ENCODE measurements around the gene HOXC4. TPM values are rescaled to one million over a fixed set of nuclear protein-coding genes. Genes with fewer than 3 reads are reported as not detected.

Gene HOXC4
- polyA plus RNA-seq, 1 experiment = 0.93 TPM

DNA sequence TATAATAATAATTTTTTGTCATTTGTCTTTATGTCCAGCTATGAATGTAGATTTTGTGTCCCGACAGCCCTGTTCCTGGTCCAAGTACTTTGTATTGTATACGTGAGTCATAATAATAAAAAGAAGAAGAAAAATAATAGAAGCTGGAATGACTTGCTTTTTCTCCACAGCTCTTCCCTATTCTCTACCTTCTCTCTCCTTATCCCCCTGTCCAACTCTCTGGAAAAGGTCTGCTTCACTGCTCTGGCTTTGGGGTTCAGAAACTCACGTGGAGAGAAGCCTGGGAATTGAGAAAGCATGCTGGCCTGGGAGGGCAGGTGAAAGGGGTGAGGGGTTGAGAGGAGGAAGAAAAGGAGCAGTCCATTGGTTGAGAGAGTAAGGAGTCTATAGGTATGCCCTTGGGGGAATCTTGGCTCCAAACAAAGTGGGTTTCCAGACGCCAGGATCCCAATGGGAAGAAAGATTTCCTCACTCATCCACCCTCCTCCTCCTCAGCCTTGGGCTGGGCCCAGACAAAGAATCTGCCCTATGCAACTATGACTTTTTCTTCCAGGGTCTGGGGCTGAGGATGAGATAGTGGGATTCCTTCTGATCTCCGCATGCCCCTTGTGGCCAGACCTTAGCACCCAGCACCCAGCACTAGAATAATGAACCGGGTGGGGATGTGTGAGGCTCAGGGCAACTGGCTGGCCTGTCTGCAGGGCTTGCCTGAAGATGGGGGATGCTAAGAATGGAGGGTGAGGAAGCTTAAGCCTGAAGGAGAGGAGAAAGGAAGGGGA is 40.8 kb upstream of the HOXC4 start:
- H3K36me3 ChIP-seq (ENCODE audit: control insufficient read depth, insufficient read depth, low read length) = no peaks in the 10 kb centered on the region
- H3K4me3 ChIP-seq (ENCODE audit: low read depth, low read length) = no peak overlapping the region
- ChIA-PET POLR2A (interaction anchor here (0.5 kb wide), 1 partner anchor 179 kb away, joined by 7 read pairs; no protein-coding TSS in a partner anchor), CTCF (interaction anchor here (0.7 to 16.8 kb wide), 10 partner anchors 15 to 196 kb away, joined by 3 to 213 read pairs (median 6); partner anchors contain the start of genes HOXC10 and HOXC5)
- TF ChIP-seq, protein P1, sequence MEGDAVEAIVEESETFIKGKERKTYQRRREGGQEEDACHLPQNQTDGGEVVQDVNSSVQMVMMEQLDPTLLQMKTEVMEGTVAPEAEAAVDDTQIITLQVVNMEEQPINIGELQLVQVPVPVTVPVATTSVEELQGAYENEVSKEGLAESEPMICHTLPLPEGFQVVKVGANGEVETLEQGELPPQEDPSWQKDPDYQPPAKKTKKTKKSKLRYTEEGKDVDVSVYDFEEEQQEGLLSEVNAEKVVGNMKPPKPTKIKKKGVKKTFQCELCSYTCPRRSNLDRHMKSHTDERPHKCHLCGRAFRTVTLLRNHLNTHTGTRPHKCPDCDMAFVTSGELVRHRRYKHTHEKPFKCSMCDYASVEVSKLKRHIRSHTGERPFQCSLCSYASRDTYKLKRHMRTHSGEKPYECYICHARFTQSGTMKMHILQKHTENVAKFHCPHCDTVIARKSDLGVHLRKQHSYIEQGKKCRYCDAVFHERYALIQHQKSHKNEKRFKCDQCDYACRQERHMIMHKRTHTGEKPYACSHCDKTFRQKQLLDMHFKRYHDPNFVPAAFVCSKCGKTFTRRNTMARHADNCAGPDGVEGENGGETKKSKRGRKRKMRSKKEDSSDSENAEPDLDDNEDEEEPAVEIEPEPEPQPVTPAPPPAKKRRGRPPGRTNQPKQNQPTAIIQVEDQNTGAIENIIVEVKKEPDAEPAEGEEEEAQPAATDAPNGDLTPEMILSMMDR (IDR thresholded peaks at IDR 0.05; ENCODE audit: insufficient read depth, low read depth, low read length) = no peak
- DNase-seq (ENCODE audit: low read depth) = no peak
- peaks cover 27% of the 10 kb centered on the region for H3K27me3 ChIP-seq (ENCODE audit: control insufficient read depth, insufficient read depth, low read length)

DNA sequence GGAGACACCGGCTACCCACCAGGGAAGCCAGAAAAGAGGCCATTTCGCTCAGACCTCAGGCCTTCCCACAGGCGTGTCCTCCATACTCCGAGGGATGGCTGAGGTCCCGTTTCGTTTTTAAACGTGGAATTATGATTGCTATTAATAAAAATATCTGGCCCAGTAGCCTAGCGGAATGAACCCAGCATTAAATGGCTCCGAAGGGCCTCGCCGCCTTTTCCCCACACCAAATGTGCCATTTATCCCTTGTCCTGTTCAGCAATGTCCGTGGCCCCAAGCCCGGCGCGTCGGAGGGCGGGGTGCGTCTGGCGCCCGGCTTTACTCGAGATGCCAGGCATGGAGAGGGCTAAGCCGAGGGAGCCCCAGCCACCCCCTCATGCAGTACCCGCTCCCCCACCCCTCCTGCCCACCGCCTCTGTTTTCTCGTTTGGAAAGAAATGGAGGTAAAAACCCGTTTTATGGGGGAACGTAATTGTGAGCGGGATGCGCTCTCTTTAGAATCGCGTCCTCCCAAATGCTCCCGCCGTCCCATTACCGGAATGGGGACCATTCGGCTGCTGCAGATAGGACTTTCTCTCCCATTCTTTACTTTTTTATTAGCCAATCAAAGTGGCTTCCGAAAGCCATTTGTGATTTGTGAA is 39.1 kb upstream of the HOXC4 start:
- Histone ChIP-seq H3K4me3 (ENCODE audit: low read depth, low read length) (no peak overlapping the region), H3K27me3 (ENCODE audit: control insufficient read depth, insufficient read depth, low read length) (peaks cover 23% of the 10 kb centered on the region), H3K36me3 (ENCODE audit: control insufficient read depth, insufficient read depth, low read length) (no peaks in the 10 kb centered on the region)
- TF ChIP-seq, protein P1 (IDR thresholded peaks at IDR 0.05; ENCODE audit: insufficient read depth, low read depth, low read length) = no peak
- ChIA-PET POLR2A (no interaction called here), CTCF (interaction anchor here (0.9 to 16.8 kb wide), 5 partner anchors 10 to 193 kb away, joined by 3 to 200 read pairs (median 6); partner anchors contain the start of gene HOXC5)
- DNase-seq (ENCODE audit: low read depth) = no peak

DNA sequence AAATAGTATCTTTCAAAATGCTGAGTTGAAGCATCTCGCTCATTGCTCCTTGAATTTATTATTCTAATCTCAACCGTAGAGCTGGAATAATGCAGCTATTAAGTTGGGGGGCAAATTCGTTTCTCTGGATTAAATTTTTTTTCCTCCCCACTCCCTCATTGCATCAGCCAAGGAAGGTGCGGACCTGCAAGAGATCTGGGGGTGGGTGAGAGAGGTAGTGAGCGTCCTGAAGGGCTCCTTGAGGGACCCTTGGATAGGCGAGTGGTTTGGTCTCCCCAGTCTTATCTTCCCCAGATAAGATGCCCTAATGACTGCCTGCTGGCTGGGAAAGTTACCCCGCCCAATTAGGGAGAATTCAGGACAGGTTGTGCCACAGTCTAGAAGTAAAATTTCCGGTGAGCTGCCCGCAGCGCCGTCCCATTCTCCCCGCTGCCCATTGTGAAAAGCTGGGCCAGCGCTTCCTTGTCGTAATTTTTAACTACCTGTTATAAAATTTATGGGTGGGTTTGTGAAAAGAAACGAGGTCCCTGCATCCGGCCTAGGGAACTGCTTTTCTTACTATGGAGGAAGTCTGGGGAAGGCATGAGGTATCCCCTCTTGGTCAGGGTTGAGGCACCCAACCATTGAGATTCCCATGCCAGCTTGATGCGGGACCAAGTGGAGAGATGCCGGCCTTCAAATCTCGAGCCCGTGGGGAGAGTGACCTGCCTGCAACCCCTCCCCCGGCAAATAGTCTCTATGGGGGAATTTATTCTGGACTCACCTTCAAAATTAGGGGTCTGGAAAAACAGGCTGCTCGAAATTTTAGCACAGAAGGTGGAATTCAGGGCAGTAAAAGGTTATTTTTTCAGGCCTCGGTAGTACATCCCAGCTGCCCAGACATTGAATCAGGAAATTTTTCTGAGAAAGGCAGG is 38.4 kb upstream of the HOXC4 start:
- Histone ChIP-seq H3K4me3 (ENCODE audit: low read depth, low read length) (no peak overlapping the region), H3K27me3 (ENCODE audit: control insufficient read depth, insufficient read depth, low read length) (peaks cover 17% of the 10 kb centered on the region), H3K36me3 (ENCODE audit: control insufficient read depth, insufficient read depth, low read length) (no peaks in the 10 kb centered on the region)
- TF ChIP-seq, protein P1 (IDR thresholded peaks at IDR 0.05; ENCODE audit: insufficient read depth, low read depth, low read length) = no peak
- ChIA-PET POLR2A (no interaction called here), CTCF (interaction anchor here (0.9 to 2.9 kb wide), 4 partner anchors 11 to 186 kb away, joined by 3 to 18 read pairs (median 7); no protein-coding TSS in a partner anchor)
- DNase-seq (ENCODE audit: low read depth) = no peak

DNA sequence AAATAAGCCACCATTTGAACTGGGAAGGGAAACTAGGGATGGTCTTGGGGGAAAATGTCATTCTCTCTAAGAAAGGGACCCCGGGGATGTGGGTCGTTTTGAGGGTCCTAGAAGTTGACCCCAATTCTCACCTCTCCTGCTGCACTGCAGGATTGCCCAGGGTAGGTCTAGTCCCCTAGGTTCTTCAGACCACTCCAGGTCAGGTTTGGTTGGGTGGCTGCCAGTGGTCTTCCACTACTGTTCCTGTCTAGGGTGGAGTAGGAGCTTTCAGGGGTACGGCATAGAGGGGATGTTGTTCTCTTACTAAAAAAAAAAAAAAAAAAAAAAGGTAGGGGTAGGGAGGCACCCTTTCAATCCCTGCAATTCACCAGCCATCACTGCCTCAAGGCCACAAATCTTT is 37.6 kb upstream of the HOXC4 start:
- CTCF ChIA-PET = interaction anchor here (1.5 to 2.9 kb wide), 7 partner anchors 10 to 199 kb away, joined by 4 to 22 read pairs (median 12); partner anchors contain the start of genes HOXC8 and HOXC9
- H3K4me3 ChIP-seq (ENCODE audit: low read depth, low read length) = peak overlapping the region; percentile 35
- H3K27me3 ChIP-seq (ENCODE audit: control insufficient read depth, insufficient read depth, low read length) = peaks cover 13% of the 10 kb centered on the region
- no peak for DNase-seq (ENCODE audit: low read depth)
- TF ChIP-seq, protein P1 (IDR thresholded peaks at IDR 0.05; ENCODE audit: insufficient read depth, low read depth, low read length) = no peak
- H3K36me3 ChIP-seq (ENCODE audit: control insufficient read depth, insufficient read depth, low read length) = no peaks in the 10 kb centered on the region
- POLR2A ChIA-PET = no interaction called here
